GM18519 (cell line): Measurements from ENCODE around the gene LMF1.

ENCODE experiments used
- ATAC-seq: cut with Tn5 transposase; IDR thresholded peaks from one replicate; pipeline ENCODE4 v1.9.1; 2021; ENCODE audit warnings: mild to moderate bottlenecking, moderate library complexity; ENCODE audit not compliant: unreplicated experiment, low FRiP score

LMF1 gene

GRCh38 chr16:986411-986810, 15.6 kb upstream of the LMF1 start:
- ATAC-seq = no peak

- ATAC-seq = no peak
These were observed 15.0 kb upstream of the LMF1 start for GRCh38 chr16:985646-986400.

GRCh38 chr16:984736-985636, 14.2 kb upstream of the LMF1 start:
- no peak for ATAC-seq

GRCh38 chr16:984121-984694, 13.4 kb upstream of the LMF1 start:
- no peak for ATAC-seq

- ATAC-seq = no peak
These were observed 12.6 kb upstream of the LMF1 start for GRCh38 chr16:983044-984030.

GRCh38 chr16:982145-983043, 11.6 kb upstream of the LMF1 start:
- ATAC-seq = no peak

GRCh38 chr16:981695-982144, 10.9 kb upstream of the LMF1 start, which contains the start of gene SOX8:
Gene SOX8 (plus strand): TSS chr16:981770. CDS start chr16:981923, 153 bp downstream.
- no peak for ATAC-seq

- no peak for ATAC-seq
These were observed 9.7 kb upstream of the LMF1 start for GRCh38 chr16:980595-980854.

- no peak for ATAC-seq
These were observed 9.2 kb upstream of the LMF1 start for GRCh38 chr16:979859-980594.

- ATAC-seq = no peak
These were observed 8.4 kb upstream of the LMF1 start for GRCh38 chr16:979147-979546.

GRCh38 chr16:978403-978802, 7.6 kb upstream of the LMF1 start:
- ATAC-seq = no peak

- ATAC-seq = no peak
These were observed 7.1 kb upstream of the LMF1 start for GRCh38 chr16:977896-978295.

- no peak for ATAC-seq
These were observed 6.4 kb upstream of the LMF1 start for GRCh38 chr16:977081-977701.

- ATAC-seq = no peak
These were observed 5.7 kb upstream of the LMF1 start for GRCh38 chr16:976389-976931.

- ATAC-seq = no peak
These were observed 4.5 kb upstream of the LMF1 start for GRCh38 chr16:975291-975690.

GRCh38 chr16:974611-975261, 4.0 kb upstream of the LMF1 start:
- no peak for ATAC-seq

GRCh38 chr16:974001-974601, 3.3 kb upstream of the LMF1 start:
- no peak for ATAC-seq
